Natural killer cell treated with Interleukin-12 subunit alpha and Interleukin-12 subunit beta and Interleukin-15 and Interleukin-18, amount 100 ng/mL, for 72 hours (primary cell): ENCODE measurements around the gene PROC. TPM values are rescaled to one million over a fixed set of nuclear protein-coding genes. Genes with fewer than 3 reads are reported as not detected.

ENCODE experiments used
- ATAC-seq, 2 donors: fragments of 150-1000 bp; cut with Tn5 transposase in 1 of 2; sonication (Bioruptor Pico), chemical (Tn5 transposase) in 1 of 2; 2 replicates each; pipeline ENCODE4 v1.10.0; 2021
- DNase-seq: peaks from one replicate; pipeline ENCODE4 v3.0.0; 2022; ENCODE audit warnings: low spot score
- H3K27ac Mint-ChIP-seq, 2 donors: 1 replicate in 1 of 2; 2 replicates in 1 of 2; pipeline ENCODE4 v1.8.0; 2022; ENCODE audit warnings: mixed read lengths in 2 of 2, mild to moderate bottlenecking in 1 of 2, moderate library complexity in 1 of 2
- H3K27me3 Mint-ChIP-seq, 2 donors: 1 replicate in 1 of 2; 2 replicates in 1 of 2; pipeline ENCODE4 v1.8.0; 2022; ENCODE audit warnings: mixed read lengths in 2 of 2
- H3K36me3 Mint-ChIP-seq: one replicate; pipeline ENCODE4 v1.8.0; 2022; ENCODE audit warnings: mixed read lengths
- H3K4me1 Mint-ChIP-seq, 2 donors: 1 replicate in 1 of 2; 2 replicates in 1 of 2; pipeline ENCODE4 v1.8.0; 2022; ENCODE audit warnings: low read depth in 2 of 2, mixed read lengths in 2 of 2, mild to moderate bottlenecking in 1 of 2
- H3K4me3 Mint-ChIP-seq: one replicate; pipeline ENCODE4 v1.8.0; 2022; ENCODE audit warnings: mixed read lengths
- H3K9me3 Mint-ChIP-seq: 2 replicates; pipeline ENCODE4 v1.8.0; 2022; ENCODE audit warnings: mixed read lengths
- total RNA-seq, 2 donors: library from RNA; stranded (reverse); gene quantifications; one replicate each; pipeline ENCODE4 v1.2.3, GENCODE V29; 2022

The PROC gene
- not detected for total RNA-seq

GRCh38 chr2:127418300-127419111 lies at the start of gene PROC:
Gene PROC, plus strand, starts transcription at chr2:127418427. Its CDS starts 1,516 bp downstream, at chr2:127419943.
- H3K4me1 Mint-ChIP-seq: peaks cover 13 to 15% of the 10 kb centered on the region in 2 donors
- peak; percentile 49 for DNase-seq
- H3K27ac Mint-ChIP-seq: no peak within 1 kb of the TSS
- H3K27me3 Mint-ChIP-seq: peaks cover 18 to 39% of the 10 kb centered on the region in 2 donors
- H3K4me3 Mint-ChIP-seq: peak within 1 kb of the TSS; percentile 78
- no peaks in the 10 kb centered on the region for H3K9me3 Mint-ChIP-seq
- no peaks in the 10 kb centered on the region for H3K36me3 Mint-ChIP-seq
- ATAC-seq: no peak

- Mint-ChIP-seq H3K27me3 (no peaks in the 10 kb centered on the region), H3K4me3 (no peak overlapping the region), H3K36me3 (no peaks in the 10 kb centered on the region), H3K4me1 (peaks cover 37 to 47% of the 10 kb centered on the region in 2 donors), H3K9me3 (peaks cover 4% of the 10 kb centered on the region), H3K27ac (no peak overlapping the region)
- ATAC-seq (no peak), DNase-seq (no peak)
These were observed 48.2 kb upstream of the PROC start for GRCh38 chr2:127370010-127370409.

GRCh38 chr2:127371037-127371436 lies 47.2 kb upstream of the PROC start:
- Mint-ChIP-seq H3K36me3 (peaks cover 6% of the 10 kb centered on the region), H3K27me3 (no peaks in the 10 kb centered on the region), H3K9me3 (peaks cover 4% of the 10 kb centered on the region), H3K4me3 (no peak overlapping the region), H3K27ac (no peak overlapping the region), H3K4me1 (peaks cover 33 to 44% of the 10 kb centered on the region in 2 donors)
- ATAC-seq: no peak
- no peak for DNase-seq

- ATAC-seq: no peak
These were observed 44.7 kb upstream of the PROC start for GRCh38 chr2:127373362-127374083.

GRCh38 chr2:127376257-127376656 lies 42.0 kb upstream of the PROC start:
- Mint-ChIP-seq H3K27ac (no peak overlapping the region), H3K4me3 (no peak overlapping the region), H3K9me3 (peaks cover 4% of the 10 kb centered on the region), H3K36me3 (peaks cover 6% of the 10 kb centered on the region), H3K4me1 (peaks cover 27 to 49% of the 10 kb centered on the region in 2 donors), H3K27me3 (no peaks in the 10 kb centered on the region)
- DNase-seq (no peak), ATAC-seq (no peak)

More at GRCh38 chr2:127373362-127374083, 44.7 kb upstream of the PROC start:
- no peak overlapping the region for H3K4me3 Mint-ChIP-seq
- no peaks in the 10 kb centered on the region for H3K27me3 Mint-ChIP-seq
- H3K36me3 Mint-ChIP-seq: peaks cover 6% of the 10 kb centered on the region
- DNase-seq: no peak
- H3K4me1 Mint-ChIP-seq: peaks cover 34 to 51% of the 10 kb centered on the region in 2 donors
- H3K27ac Mint-ChIP-seq: no peak overlapping the region
- peaks cover 4% of the 10 kb centered on the region for H3K9me3 Mint-ChIP-seq

- no peak for ATAC-seq
- Mint-ChIP-seq H3K9me3 (peaks cover 4% of the 10 kb centered on the region), H3K27me3 (no peaks in the 10 kb centered on the region), H3K27ac (peak overlapping the region in 1 of 2 donors; percentile 30), H3K4me1 (peaks cover 33 to 45% of the 10 kb centered on the region in 2 donors), H3K36me3 (peaks cover 6% of the 10 kb centered on the region), H3K4me3 (no peak overlapping the region)
- DNase-seq: no peak
These were observed 41.0 kb upstream of the PROC start for GRCh38 chr2:127377262-127377661.

GRCh38 chr2:127378720-127379119 lies 39.5 kb upstream of the PROC start:
- no peak for DNase-seq
- H3K36me3 Mint-ChIP-seq: peaks cover 6% of the 10 kb centered on the region
- H3K27ac Mint-ChIP-seq: no peak overlapping the region
- ATAC-seq: no peak
- no peaks in the 10 kb centered on the region for H3K27me3 Mint-ChIP-seq
- H3K9me3 Mint-ChIP-seq: peaks cover under 1% of the 10 kb centered on the region
- no peak overlapping the region for H3K4me3 Mint-ChIP-seq
- peaks cover 42 to 43% of the 10 kb centered on the region in 2 donors for H3K4me1 Mint-ChIP-seq

- Mint-ChIP-seq H3K27me3 (no peaks in the 10 kb centered on the region), H3K36me3 (peaks cover 6% of the 10 kb centered on the region), H3K27ac (no peak overlapping the region), H3K4me3 (no peak overlapping the region), H3K9me3 (no peaks in the 10 kb centered on the region), H3K4me1 (peaks cover 41 to 42% of the 10 kb centered on the region in 2 donors)
- DNase-seq: no peak
- no peak for ATAC-seq
These were observed 38.4 kb upstream of the PROC start for GRCh38 chr2:127379712-127380355.

GRCh38 chr2:127381762-127382161 lies 36.5 kb upstream of the PROC start:
- H3K4me1 Mint-ChIP-seq: peaks cover 45 to 53% of the 10 kb centered on the region in 2 donors
- no peaks in the 10 kb centered on the region for H3K9me3 Mint-ChIP-seq
- peak in 1 of 2 donors; percentile 33 for ATAC-seq

GRCh38 chr2:127382831-127383230 lies 35.4 kb upstream of the PROC start:
- Mint-ChIP-seq H3K36me3 (no peaks in the 10 kb centered on the region), H3K4me3 (no peak overlapping the region), H3K4me1 (peaks cover 46 to 51% of the 10 kb centered on the region in 2 donors), H3K27ac (no peak overlapping the region), H3K9me3 (no peaks in the 10 kb centered on the region), H3K27me3 (no peaks in the 10 kb centered on the region)
- no peak for ATAC-seq
- DNase-seq: no peak

More at GRCh38 chr2:127381762-127382161, 36.5 kb upstream of the PROC start:
- H3K36me3 Mint-ChIP-seq: no peaks in the 10 kb centered on the region
- no peak overlapping the region for H3K4me3 Mint-ChIP-seq
- no peak overlapping the region for H3K27ac Mint-ChIP-seq
- DNase-seq: no peak
- H3K27me3 Mint-ChIP-seq: no peaks in the 10 kb centered on the region

- ATAC-seq: no peak
- H3K27ac Mint-ChIP-seq: no peak overlapping the region
- H3K4me1 Mint-ChIP-seq: peaks cover 53 to 61% of the 10 kb centered on the region in 2 donors
- peak; percentile 35 for DNase-seq
- no peaks in the 10 kb centered on the region for H3K9me3 Mint-ChIP-seq
- no peaks in the 10 kb centered on the region for H3K27me3 Mint-ChIP-seq
- no peaks in the 10 kb centered on the region for H3K36me3 Mint-ChIP-seq
- H3K4me3 Mint-ChIP-seq: no peak overlapping the region
These were observed 33.7 kb upstream of the PROC start for GRCh38 chr2:127384529-127384928.

GRCh38 chr2:127386246-127386645 lies 32.0 kb upstream of the PROC start:
- Mint-ChIP-seq H3K27me3 (no peaks in the 10 kb centered on the region), H3K36me3 (no peaks in the 10 kb centered on the region), H3K4me1 (peaks cover 48 to 68% of the 10 kb centered on the region in 2 donors), H3K9me3 (no peaks in the 10 kb centered on the region), H3K27ac (peak overlapping the region; percentile 80 to 96), H3K4me3 (peak overlapping the region; percentile 99)
- ATAC-seq: no peak
- DNase-seq: no peak

GRCh38 chr2:127386764-127387654 lies 31.2 kb upstream of the PROC start:
- H3K27ac Mint-ChIP-seq: peak overlapping the region; percentile 80 to 96
- peak; percentile 85 to 87 for ATAC-seq
- peak overlapping the region; percentile 99 for H3K4me3 Mint-ChIP-seq
- H3K27me3 Mint-ChIP-seq: no peaks in the 10 kb centered on the region
- peak; percentile 90 for DNase-seq
- H3K36me3 Mint-ChIP-seq: no peaks in the 10 kb centered on the region
- peaks cover 45 to 60% of the 10 kb centered on the region in 2 donors for H3K4me1 Mint-ChIP-seq
- H3K9me3 Mint-ChIP-seq: no peaks in the 10 kb centered on the region
